CD4-positive, alpha-beta memory T cell (primary cell): Measurements from ENCODE around the gene ABHD2. TPM values are rescaled to one million over a fixed set of nuclear protein-coding genes. Genes with fewer than 3 reads are reported as not detected.
"Not testable (repeated sequence)": the region's sequence is repeated elsewhere in the genome, so short reads cannot be mapped to it uniquely, and the experiment has no call there.

ENCODE experiments used
- CTCF ChIA-PET: fragments of 350-600 bp; sonication (Branson Sonifier 250); formaldehyde crosslinking; loops from one replicate; lab custom pipeline; 2021; ENCODE audit warnings: inconsistent platforms; ENCODE audit not compliant: partially characterized antibody; lab: Charles Lee
- POLR2A ChIA-PET: fragments of 350-600 bp; sonication (Branson Sonifier 250); formaldehyde crosslinking; loops from one replicate; lab custom pipeline; 2021; ENCODE audit not compliant: partially characterized antibody; lab: Charles Lee
- DNase-seq, 5 donors: peaks; one replicate each; pipeline versions ENCODE4 v3.0.0 to v3.0.0-alpha.2; 2020 to 2022; ENCODE audit warnings: mixed read lengths in 1 of 5
- H3K27ac ChIP-seq: one replicate; pipeline ENCODE4 v1.7.0; 2013; ENCODE audit warnings: low read depth, low read length
- H3K27me3 ChIP-seq: 2 replicates; pipeline ENCODE4 v1.7.0; 2013; ENCODE audit warnings: mild to moderate bottlenecking, low read length, moderate library complexity; ENCODE audit not compliant: insufficient read depth
- H3K36me3 ChIP-seq: 2 replicates; pipeline ENCODE4 v1.7.0; 2013; ENCODE audit warnings: mild to moderate bottlenecking, low read length, moderate library complexity; ENCODE audit not compliant: insufficient read depth
- H3K4me1 ChIP-seq: 2 replicates; pipeline ENCODE4 v1.7.0; 2013; ENCODE audit warnings: mild to moderate bottlenecking, low read length, moderate library complexity; ENCODE audit not compliant: insufficient read depth
- H3K4me3 ChIP-seq, 2 donors: one replicate each; pipeline ENCODE4 v1.7.0; 2013; ENCODE audit warnings: low read length in 2 of 2, mild to moderate bottlenecking in 1 of 2
- H3K9me3 ChIP-seq, 2 donors: one replicate each; pipeline ENCODE4 v1.7.0; 2013; ENCODE audit warnings: low read length in 2 of 2, control low read depth in 1 of 2; ENCODE audit not compliant: control insufficient read depth in 1 of 2
- H3K27ac Mint-ChIP-seq, 7 donors: one replicate each; pipeline ENCODE4 v1.8.0; 2020 to 2021; ENCODE audit warnings: mixed read lengths in 7 of 7, mild to moderate bottlenecking in 6 of 7, inconsistent platforms in 3 of 7, moderate library complexity in 3 of 7
- H3K27me3 Mint-ChIP-seq, 2 donors: one replicate each; pipeline ENCODE4 v1.8.0; 2020 to 2021; ENCODE audit warnings: mixed read lengths in 2 of 2
- H3K36me3 Mint-ChIP-seq, 2 donors: one replicate each; pipeline ENCODE4 v1.8.0; 2020 to 2021; ENCODE audit warnings: mixed read lengths in 2 of 2, inconsistent platforms in 1 of 2, mild to moderate bottlenecking in 1 of 2
- H3K4me1 Mint-ChIP-seq, 4 donors: one replicate each; pipeline ENCODE4 v1.8.0; 2020 to 2021; ENCODE audit warnings: mixed read lengths in 4 of 4, mild to moderate bottlenecking in 1 of 4
- H3K4me3 Mint-ChIP-seq, 8 donors: one replicate each; pipeline ENCODE4 v1.8.0; 2020 to 2021; ENCODE audit warnings: mixed read lengths in 8 of 8, mild to moderate bottlenecking in 7 of 8, moderate library complexity in 6 of 8, inconsistent platforms in 3 of 8
- H3K9me3 Mint-ChIP-seq, 8 donors: one replicate each; pipeline ENCODE4 v1.8.0; 2020 to 2021; ENCODE audit warnings: mixed read lengths in 8 of 8, mild to moderate bottlenecking in 5 of 8, inconsistent platforms in 3 of 8, moderate library complexity in 1 of 8
- intact Hi-C: fragments of 100-400 bp; cut with micrococcal nuclease; formaldehyde crosslinking; loops from one replicate; pipeline ENCODE4 v1.15.1; 2023
- polyA plus RNA-seq, 2 donors: library from polyadenylated mRNA; unstranded; fragments of 300-500 nt; fragmentation: Illumina TruSeq; gene quantifications; one replicate each; pipeline ENCODE4 v1.2.3, GENCODE V29; 2021
- total RNA-seq, 2 experiments: library from RNA; stranded (reverse); gene quantifications; one replicate each; pipeline ENCODE4 v1.2.3, GENCODE V29; 2021

ABHD2 gene
- total and polyA plus RNA-seq, 4 experiments from 2014 or later: 12.7 to 68.9 (median 46.6) TPM

DNA sequence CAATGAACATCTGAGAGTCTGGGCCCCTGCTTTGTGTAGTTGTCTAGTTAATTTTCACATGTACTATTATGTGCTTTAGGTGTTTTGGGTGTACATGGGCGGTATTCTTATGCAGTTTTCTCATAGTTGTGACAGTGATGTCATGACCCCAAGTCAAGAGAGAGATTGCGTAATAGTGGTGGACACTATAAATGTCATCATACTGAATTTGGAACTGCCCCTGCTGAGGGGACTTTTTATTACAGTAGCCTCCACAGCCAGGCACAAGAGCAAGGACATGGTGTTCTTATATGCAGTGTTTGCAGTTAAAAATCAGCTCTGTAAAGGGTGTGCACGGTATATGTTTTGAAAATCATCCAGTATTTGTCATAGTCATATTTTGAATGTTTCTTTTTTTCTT lies 29.5 kb downstream of the ABHD2 start:
- H3K27me3 ChIP-seq: no peaks in the 10 kb centered on the region
- POLR2A ChIA-PET: no interaction called here
- CTCF ChIA-PET: interaction anchor here (1.6 to 1.7 kb wide), 2 partner anchors 12 to 60 kb away, joined by 5 to 14 read pairs; no protein-coding TSS in a partner anchor
- H3K27ac Mint-ChIP-seq: peak overlapping the region in 3 of 7 donors; percentile 25 to 77 (median 26)
- no peak overlapping the region for H3K27ac ChIP-seq
- peaks cover 40% of the 10 kb centered on the region for H3K36me3 ChIP-seq
- no peaks in the 10 kb centered on the region for H3K27me3 Mint-ChIP-seq
- peaks cover 10 to 15% (median 12%) of the 10 kb centered on the region in 4 donors for H3K4me1 Mint-ChIP-seq
- peaks cover 3% of the 10 kb centered on the region for H3K4me1 ChIP-seq
- H3K4me3 Mint-ChIP-seq: no peak overlapping the region
- H3K36me3 Mint-ChIP-seq: peaks cover 57 to 87% of the 10 kb centered on the region in 2 donors
- no peak overlapping the region for H3K4me3 ChIP-seq
- no peak for DNase-seq
- intact Hi-C loops: no loop called here
- no peaks in the 10 kb centered on the region for H3K9me3 ChIP-seq
- H3K9me3 Mint-ChIP-seq: no peaks in the 10 kb centered on the region

GRCh38 chr15:89118481-89118989 lies 30.3 kb downstream of the ABHD2 start:
- peaks cover 6 to 8% (median 7%) of the 10 kb centered on the region in 4 donors for H3K4me1 Mint-ChIP-seq
- peak overlapping the region in 2 of 7 donors; percentile 28 to 84 for H3K27ac Mint-ChIP-seq

DNA sequence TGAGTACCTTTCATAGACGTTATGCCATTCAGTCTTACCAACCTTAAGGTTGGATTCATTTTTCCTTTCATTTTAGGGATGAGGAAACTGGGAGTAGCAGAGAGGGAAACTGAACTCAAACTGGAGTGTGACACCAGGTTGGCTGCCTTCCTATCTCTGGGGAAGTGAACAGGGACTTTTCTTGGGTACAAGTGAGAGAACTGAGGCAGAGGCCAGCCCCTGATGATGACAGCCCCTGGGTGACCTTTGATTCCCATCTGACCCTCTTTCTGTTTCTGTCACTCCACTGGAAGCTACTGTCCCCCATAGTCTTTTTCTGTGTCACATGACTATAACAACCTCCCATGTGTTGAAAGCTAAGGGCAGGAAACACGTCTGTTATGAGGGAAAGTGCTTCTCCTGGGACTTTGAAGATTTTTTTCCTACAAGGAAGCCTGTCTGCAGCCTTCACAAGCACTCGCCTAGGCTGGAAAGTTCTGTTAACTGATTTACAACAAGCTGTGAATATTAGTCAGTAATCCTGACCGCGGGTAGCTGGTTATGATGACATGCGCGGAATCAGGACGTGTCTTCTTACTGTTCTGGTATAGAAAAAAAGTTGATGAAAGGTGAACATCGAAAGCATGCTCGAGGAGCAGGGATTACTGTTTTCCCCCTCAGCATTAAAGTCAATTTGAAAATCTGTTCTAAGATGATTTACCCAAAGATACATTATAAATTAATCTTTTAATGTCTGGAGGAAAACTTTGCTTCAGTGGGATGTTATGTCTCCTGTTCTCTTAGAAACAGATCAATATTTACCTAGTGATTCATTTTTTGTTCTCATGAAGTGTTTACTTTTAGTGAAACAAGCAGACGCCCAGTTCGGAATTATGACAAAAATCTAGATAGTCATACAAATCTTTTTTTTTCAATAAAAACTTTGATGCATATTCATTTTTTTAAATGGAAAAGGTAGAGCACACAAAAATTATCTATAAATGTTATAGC lies 31.5 kb downstream of the ABHD2 start:
- Mint-ChIP-seq H3K27me3 (no peaks in the 10 kb centered on the region), H3K27ac (peak overlapping the region in 4 of 7 donors; percentile 8 to 51 (median 25)), H3K9me3 (peaks cover 0 to 2% (median 0%) of the 10 kb centered on the region in 8 donors), H3K36me3 (peaks cover 61 to 82% of the 10 kb centered on the region in 2 donors), H3K4me1 (peaks cover 0 to 8% (median 5%) of the 10 kb centered on the region in 4 donors), H3K4me3 (no peak overlapping the region)
- intact Hi-C loops: no loop called here
- H3K36me3 ChIP-seq: peaks cover 44% of the 10 kb centered on the region
- no peaks in the 10 kb centered on the region for H3K9me3 ChIP-seq
- no peak overlapping the region for H3K27ac ChIP-seq
- no peak for DNase-seq
- H3K4me3 ChIP-seq: no peak overlapping the region
- ChIA-PET CTCF (interaction anchor here (0.5 to 2.3 kb wide), 7 partner anchors 9 to 282 kb away, joined by 3 to 14 read pairs (median 3); no protein-coding TSS in a partner anchor), POLR2A (no interaction called here)
- no peaks in the 10 kb centered on the region for H3K4me1 ChIP-seq
- no peaks in the 10 kb centered on the region for H3K27me3 ChIP-seq

More at GRCh38 chr15:89118481-89118989, 30.3 kb downstream of the ABHD2 start:
- CTCF ChIA-PET: interaction anchor here (1.6 to 1.7 kb wide), 2 partner anchors 11 to 61 kb away, joined by 5 to 14 read pairs; no protein-coding TSS in a partner anchor
- POLR2A ChIA-PET: no interaction called here
- no peak for DNase-seq
- no peaks in the 10 kb centered on the region for H3K4me1 ChIP-seq
- H3K36me3 Mint-ChIP-seq: peaks cover 58 to 88% of the 10 kb centered on the region in 2 donors
- intact Hi-C loops: no loop called here
- no peaks in the 10 kb centered on the region for H3K9me3 Mint-ChIP-seq
- no peak overlapping the region for H3K4me3 ChIP-seq
- H3K4me3 Mint-ChIP-seq: no peak overlapping the region
- no peaks in the 10 kb centered on the region for H3K9me3 ChIP-seq
- no peak overlapping the region for H3K27ac ChIP-seq
- H3K36me3 ChIP-seq: peaks cover 44% of the 10 kb centered on the region
- H3K27me3 ChIP-seq: no peaks in the 10 kb centered on the region
- no peaks in the 10 kb centered on the region for H3K27me3 Mint-ChIP-seq

DNA sequence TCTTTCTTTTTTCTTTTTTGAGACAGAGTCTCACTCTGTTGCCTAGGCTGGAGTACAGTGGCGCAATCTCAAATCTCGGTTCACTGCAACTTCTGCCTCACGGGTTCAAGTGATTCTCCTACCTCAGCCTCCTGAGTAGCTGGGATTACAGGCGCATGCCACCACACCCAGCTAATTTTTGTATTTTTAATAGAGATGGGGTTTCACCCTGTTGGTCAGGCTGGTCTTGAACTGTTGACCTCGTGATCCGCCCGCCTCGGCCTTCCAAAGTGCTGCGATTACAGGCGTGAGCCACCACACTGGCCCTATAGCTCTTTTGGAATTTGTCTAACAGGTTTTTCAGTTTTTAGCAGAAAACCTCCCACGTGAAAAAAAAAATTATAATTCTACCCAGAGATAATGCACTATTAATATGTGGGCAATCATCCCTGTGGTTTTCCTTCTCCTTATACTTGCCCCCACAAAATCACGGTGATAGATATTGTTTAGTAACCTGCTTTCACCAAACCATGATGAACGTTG lies 32.3 kb downstream of the ABHD2 start:
- H3K27ac Mint-ChIP-seq, H3K27ac ChIP-seq, H3K4me1 Mint-ChIP-seq, H3K9me3 ChIP-seq, DNase-seq, H3K4me3 ChIP-seq, H3K27me3 Mint-ChIP-seq, H3K4me3 Mint-ChIP-seq, POLR2A ChIA-PET, H3K27me3 ChIP-seq, H3K9me3 Mint-ChIP-seq, H3K4me1 ChIP-seq, intact Hi-C loops: not testable (repeated sequence)
- peaks cover 56 to 80% of the 10 kb centered on the region in 2 donors for H3K36me3 Mint-ChIP-seq
- H3K36me3 ChIP-seq: peaks cover 43% of the 10 kb centered on the region
- CTCF ChIA-PET: interaction anchor here (0.9 to 2.3 kb wide), 5 partner anchors 9 to 244 kb away, joined by 3 to 12 read pairs (median 3); no protein-coding TSS in a partner anchor

DNA sequence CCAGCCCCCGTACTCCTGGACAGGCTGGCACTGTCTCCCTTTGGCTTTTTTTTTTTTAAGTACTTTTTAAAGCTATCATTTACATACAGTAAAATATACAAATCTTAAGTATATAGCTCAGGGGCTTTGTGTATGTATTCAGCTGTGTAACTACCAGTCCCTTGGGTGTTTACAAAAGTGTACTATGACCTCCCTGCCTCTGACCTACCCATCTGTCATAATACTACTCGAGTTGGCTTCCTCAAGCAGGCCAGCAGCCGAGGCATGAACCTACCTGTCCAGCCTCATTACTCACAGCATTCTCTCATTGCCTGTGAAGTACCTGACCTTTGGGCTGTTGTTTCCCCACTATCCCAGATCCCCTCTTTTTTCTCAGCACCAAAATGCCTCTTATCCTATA lies 33.2 kb downstream of the ABHD2 start:
- DNase-seq: no peak
- no peak overlapping the region for H3K4me3 Mint-ChIP-seq
- Histone ChIP-seq H3K27me3 (no peaks in the 10 kb centered on the region), H3K4me3 (no peak overlapping the region), H3K4me1 (no peaks in the 10 kb centered on the region), H3K9me3 (no peaks in the 10 kb centered on the region), H3K27ac (no peak overlapping the region), H3K36me3 (peaks cover 34% of the 10 kb centered on the region)
- peak overlapping the region in 2 of 7 donors; percentile 78 to 83 for H3K27ac Mint-ChIP-seq
- ChIA-PET POLR2A (no interaction called here), CTCF (interaction anchor here (0.7 to 2.3 kb wide), 3 partner anchors 8 to 64 kb away, joined by 3 to 12 read pairs (median 6); no protein-coding TSS in a partner anchor)
- peaks cover 0 to 2% (median 0%) of the 10 kb centered on the region in 8 donors for H3K9me3 Mint-ChIP-seq
- H3K27me3 Mint-ChIP-seq: no peaks in the 10 kb centered on the region
- peaks cover 0 to 8% (median 4%) of the 10 kb centered on the region in 4 donors for H3K4me1 Mint-ChIP-seq
- intact Hi-C loops: no loop called here
- peaks cover 57 to 80% of the 10 kb centered on the region in 2 donors for H3K36me3 Mint-ChIP-seq

GRCh38 chr15:89122505-89123180 lies 34.4 kb downstream of the ABHD2 start:
- Mint-ChIP-seq H3K27me3 (no peaks in the 10 kb centered on the region), H3K4me1 (peaks cover 0 to 5% (median 3%) of the 10 kb centered on the region in 4 donors), H3K9me3 (peaks cover 0 to 2% (median 0%) of the 10 kb centered on the region in 8 donors), H3K4me3 (no peak overlapping the region), H3K27ac (peak overlapping the region in 2 of 7 donors; percentile 4 to 29), H3K36me3 (peaks cover 47 to 73% of the 10 kb centered on the region in 2 donors)
- POLR2A ChIA-PET: interaction anchor here (0.8 kb wide), 1 partner anchor 33 kb away, joined by 3 read pairs; no protein-coding TSS in a partner anchor
- H3K27me3 ChIP-seq: no peaks in the 10 kb centered on the region
- no peaks in the 10 kb centered on the region for H3K4me1 ChIP-seq
- H3K9me3 ChIP-seq: no peaks in the 10 kb centered on the region
- no peak overlapping the region for H3K4me3 ChIP-seq
- H3K36me3 ChIP-seq: peaks cover 25% of the 10 kb centered on the region
- CTCF ChIA-PET: interaction anchor here (0.8 to 3.4 kb wide), 2 partner anchors 65 kb away, joined by 3 to 15 read pairs; no protein-coding TSS in a partner anchor
- H3K27ac ChIP-seq: no peak overlapping the region
- DNase-seq: no peak
- intact Hi-C loops: no loop called here
